GM21786 (cell line): ENCODE results near the gene OR2B2.

Experiments
- ATAC-seq: cut with Tn5 transposase; IDR thresholded peaks from one replicate; pipeline ENCODE4 v1.9.1; 2021; ENCODE audit not compliant: unreplicated experiment

Gene OR2B2

GRCh38 chr6:27867945-27868300, 44.3 kb downstream of the OR2B2 start:
- ATAC-seq: no peak

GRCh38 chr6:27867051-27867944, 44.9 kb downstream of the OR2B2 start:
- no peak for ATAC-seq

- ATAC-seq: no peak
These were observed 45.7 kb downstream of the OR2B2 start for GRCh38 chr6:27866357-27867050.

DNA sequence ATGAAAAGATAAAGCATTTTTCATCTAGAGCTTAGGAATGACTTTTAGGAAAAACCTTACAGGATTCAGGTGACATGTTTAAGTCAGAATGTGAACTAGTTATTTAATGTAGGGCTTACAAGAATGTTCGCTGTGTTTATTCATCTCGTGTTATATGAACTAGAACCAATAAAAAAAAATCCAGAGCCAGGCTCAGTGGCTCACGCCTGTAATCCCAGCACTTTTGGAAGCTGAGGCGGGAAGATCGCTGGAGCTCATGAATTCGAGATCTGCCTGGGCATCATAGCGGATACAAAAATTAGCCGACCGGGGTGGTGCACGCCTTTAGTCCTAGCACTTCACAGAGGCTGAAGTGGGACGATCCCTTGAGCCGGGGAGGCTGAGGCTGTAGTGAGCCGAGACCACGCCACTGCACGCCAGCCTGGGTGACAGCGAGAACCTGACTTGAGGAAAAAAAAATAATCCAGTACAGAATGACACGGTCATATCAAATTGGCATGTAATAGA, 46.3 kb downstream of the OR2B2 start:
- no peak for ATAC-seq

- peak; percentile 40 for ATAC-seq
These were observed 47.0 kb downstream of the OR2B2 start for GRCh38 chr6:27864906-27865849.

- ATAC-seq: no peak
These were observed 48.0 kb downstream of the OR2B2 start for GRCh38 chr6:27863962-27864905.

GRCh38 chr6:27862396-27863066, 49.7 kb downstream of the OR2B2 start:
- no peak for ATAC-seq

GRCh38 chr6:27861861-27862260, 50.3 kb downstream of the OR2B2 start:
- no peak for ATAC-seq

DNA sequence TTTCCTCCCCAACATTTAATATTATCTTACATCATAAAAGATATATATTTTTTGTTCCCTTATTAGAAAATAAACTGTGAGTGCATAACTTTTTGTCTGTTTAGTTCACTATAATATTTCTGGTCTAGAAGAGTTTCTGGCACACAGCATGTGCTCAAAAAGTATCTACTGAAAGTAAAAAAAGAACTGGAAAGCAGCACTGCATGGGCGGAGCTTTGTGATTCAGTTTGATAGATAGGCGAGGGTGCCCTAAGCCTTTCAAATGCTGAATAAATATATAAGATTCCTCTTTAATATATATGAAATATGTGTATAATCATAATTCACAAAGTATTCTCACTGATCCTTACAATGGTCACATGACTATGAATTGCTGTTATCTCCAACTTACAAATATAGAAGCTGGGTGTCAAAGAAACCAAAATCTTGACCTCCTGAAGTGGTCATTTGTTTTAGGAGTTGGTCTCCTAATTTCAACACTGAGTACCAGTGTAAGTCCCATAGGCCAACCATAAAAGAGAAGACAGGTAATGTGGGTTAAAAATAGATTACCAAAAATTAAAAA, 50.8 kb downstream of the OR2B2 start:
- ATAC-seq: no peak
